Neutrophil (primary cell): ENCODE measurements around the gene SLC25A26.
"Not testable (repeated sequence)": the region's sequence is repeated elsewhere in the genome, so short reads cannot be mapped to it uniquely, and the experiment has no call there.

Experiments used
- H3K27ac ChIP-seq: fragments of 200-600 bp; sonication (generic); 2 replicates; pipeline ENCODE4 v1.5.1; 2016; ENCODE audit warnings: mild to moderate bottlenecking, moderate library complexity
- H3K27me3 ChIP-seq: fragments of 200-600 bp; sonication (generic); 2 replicates; pipeline ENCODE4 v1.6.0; 2016; ENCODE audit warnings: mild to moderate bottlenecking
- H3K36me3 ChIP-seq: fragments of 200-600 bp; sonication (generic); 2 replicates; pipeline ENCODE4 v1.5.1; 2017
- H3K4me1 ChIP-seq, 2 experiments: fragments of 200-600 bp in 1 of 2; sonication (generic) in 1 of 2; 1 replicate in 1 of 2; 2 replicates in 1 of 2; pipeline versions ENCODE4 v1.5.1 to v1.6.1; 2013 to 2016; ENCODE audit warnings: low read depth in 1 of 2, low read length in 1 of 2, mild to moderate bottlenecking in 1 of 2, moderate library complexity in 1 of 2; ENCODE audit not compliant: control insufficient read depth in 1 of 2, insufficient read depth in 1 of 2
- H3K4me3 ChIP-seq, 2 experiments: fragments of 200-600 bp in 1 of 2; sonication (generic) in 1 of 2; 1 replicate in 1 of 2; 2 replicates in 1 of 2; pipeline ENCODE4 v1.5.1; 2013 to 2016; ENCODE audit warnings: low read depth in 1 of 2, low read length in 1 of 2, mild to moderate bottlenecking in 1 of 2, moderate library complexity in 1 of 2
- H3K9me3 ChIP-seq: fragments of 200-600 bp; sonication (generic); 2 replicates; pipeline ENCODE4 v1.5.1; 2016
- CTCF ChIP-seq: fragments of 200-600 bp; sonication (generic); IDR thresholded peaks from 2 replicates; pipeline ENCODE4 v1.5.1; 2016; ENCODE audit warnings: antibody characterized with exemption

Gene SLC25A26

DNA sequence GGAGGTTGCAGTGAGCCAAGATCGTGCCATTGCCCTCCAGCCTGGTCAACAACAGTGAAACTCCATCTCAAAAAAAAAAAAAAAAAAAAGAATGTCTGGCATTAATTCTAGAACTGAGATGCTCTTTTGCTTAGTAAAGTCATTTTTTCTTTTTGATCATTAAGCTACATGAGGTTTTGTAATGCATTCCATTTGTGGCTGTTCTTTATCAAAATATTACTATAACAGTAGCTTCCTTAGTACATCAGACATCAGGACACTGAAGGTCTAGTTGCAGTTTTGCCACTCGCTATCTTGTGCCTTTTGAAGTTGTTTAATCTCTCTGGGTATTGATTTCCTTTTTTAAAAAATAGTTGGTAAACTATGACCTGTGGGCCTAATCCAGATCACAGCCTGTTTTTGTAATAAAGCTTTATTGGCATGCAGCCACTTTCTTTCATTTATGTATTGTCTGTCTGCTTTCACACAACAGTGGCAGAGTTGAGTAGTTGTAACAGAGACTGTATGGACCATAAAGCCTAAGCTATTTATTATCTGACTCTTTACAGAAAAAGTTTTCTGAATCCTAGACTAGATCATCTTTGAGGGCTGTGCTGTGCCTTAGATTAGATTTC, 76.6 kb downstream of the SLC25A26 start:
- H3K27me3 ChIP-seq, result no peaks in the 10 kb centered on the region
- H3K4me3 ChIP-seq, result no peak overlapping the region
- no peaks in the 10 kb centered on the region for H3K9me3 ChIP-seq
- no peaks in the 10 kb centered on the region for H3K36me3 ChIP-seq
- no peak overlapping the region for H3K27ac ChIP-seq
- no peaks in the 10 kb centered on the region for H3K4me1 ChIP-seq
- no peak for TF ChIP-seq CTCF

GRCh38 chr3:66297900-66298299, 77.1 kb downstream of the SLC25A26 start:
- TF ChIP-seq CTCF, result no peak
- Histone ChIP-seq H3K27ac (no peak overlapping the region), H3K9me3 (no peaks in the 10 kb centered on the region), H3K36me3 (no peaks in the 10 kb centered on the region), H3K4me1 (no peaks in the 10 kb centered on the region), H3K4me3 (no peak overlapping the region), H3K27me3 (no peaks in the 10 kb centered on the region)

GRCh38 chr3:66298591-66298990, 77.8 kb downstream of the SLC25A26 start:
- Histone ChIP-seq H3K9me3 (no peaks in the 10 kb centered on the region), H3K4me3 (no peak overlapping the region), H3K27me3 (no peaks in the 10 kb centered on the region), H3K27ac (no peak overlapping the region), H3K36me3 (no peaks in the 10 kb centered on the region), H3K4me1 (no peaks in the 10 kb centered on the region)
- no peak for TF ChIP-seq CTCF

DNA sequence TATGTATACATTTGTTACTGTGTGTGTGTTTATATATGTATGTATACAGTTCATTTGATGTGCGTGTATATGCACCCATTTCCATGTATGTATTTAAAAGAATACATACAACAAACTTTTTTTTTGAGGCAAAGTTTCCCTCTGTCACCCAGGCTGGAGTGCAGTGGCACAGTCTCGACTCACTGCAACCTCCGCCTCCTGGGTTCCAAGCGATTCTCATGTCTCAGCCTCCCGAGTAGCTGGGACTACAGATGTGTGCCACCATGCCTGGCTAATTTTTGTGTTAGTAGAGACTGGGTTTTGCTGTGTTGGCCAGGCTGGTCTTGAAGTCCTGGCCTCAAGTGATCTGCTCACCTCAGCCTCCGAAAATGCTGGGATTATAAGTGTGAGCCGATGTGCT, 78.3 kb downstream of the SLC25A26 start:
- not testable (repeated sequence) for H3K27ac ChIP-seq, H3K4me1 ChIP-seq, H3K27me3 ChIP-seq, H3K4me3 ChIP-seq, H3K9me3 ChIP-seq, H3K36me3 ChIP-seq

DNA sequence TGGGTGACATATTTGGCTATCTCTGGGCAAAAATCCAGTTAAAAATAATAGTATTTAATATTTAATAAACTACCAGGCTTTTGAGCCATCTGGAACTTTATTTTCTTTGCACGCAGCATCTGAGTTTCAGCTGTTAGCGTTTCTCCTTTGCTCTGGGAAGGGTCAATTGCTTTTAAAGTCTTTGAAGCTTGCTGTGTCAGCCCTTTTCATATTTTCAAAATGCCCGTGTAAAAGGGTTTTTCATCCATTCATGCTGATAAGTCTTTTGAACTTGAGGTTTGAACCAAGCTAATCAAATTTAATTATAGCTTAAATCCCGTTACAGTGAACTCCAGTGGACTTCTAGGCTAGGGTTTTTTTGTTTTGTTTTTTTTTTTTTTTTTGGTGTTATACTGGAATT, 79.1 kb downstream of the SLC25A26 start:
- no peaks in the 10 kb centered on the region for H3K4me1 ChIP-seq
- no peaks in the 10 kb centered on the region for H3K9me3 ChIP-seq
- no peaks in the 10 kb centered on the region for H3K36me3 ChIP-seq
- no peak overlapping the region for H3K4me3 ChIP-seq
- no peak overlapping the region for H3K27ac ChIP-seq
- no peak for TF ChIP-seq CTCF
- no peaks in the 10 kb centered on the region for H3K27me3 ChIP-seq

DNA sequence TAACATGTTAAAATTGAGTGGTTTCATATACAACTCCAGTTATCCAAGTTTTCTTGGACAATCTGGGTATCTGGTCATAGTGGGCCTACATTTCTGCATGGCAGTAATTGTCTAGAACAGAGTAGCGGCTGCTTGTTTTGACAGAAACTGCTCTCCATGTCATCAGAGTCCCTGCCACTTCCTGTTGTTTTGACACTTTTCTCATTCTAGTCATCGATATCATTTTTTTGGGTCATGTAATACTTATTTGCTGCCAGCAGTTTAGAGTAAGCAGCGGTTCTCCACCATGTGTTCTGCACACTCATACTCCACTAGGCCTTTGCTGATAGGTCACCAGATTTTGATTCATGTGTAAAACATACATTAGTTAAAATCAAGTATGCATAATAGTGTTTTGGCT, 81.5 kb downstream of the SLC25A26 start:
- H3K9me3 ChIP-seq, result no peaks in the 10 kb centered on the region
- H3K27ac ChIP-seq, result no peak overlapping the region
- no peak for TF ChIP-seq CTCF
- H3K4me1 ChIP-seq, result no peaks in the 10 kb centered on the region
- no peaks in the 10 kb centered on the region for H3K27me3 ChIP-seq
- no peak overlapping the region for H3K4me3 ChIP-seq
- no peaks in the 10 kb centered on the region for H3K36me3 ChIP-seq
